ENCODE data around the gene JAKMIP2.

JAKMIP2 gene

DNA sequence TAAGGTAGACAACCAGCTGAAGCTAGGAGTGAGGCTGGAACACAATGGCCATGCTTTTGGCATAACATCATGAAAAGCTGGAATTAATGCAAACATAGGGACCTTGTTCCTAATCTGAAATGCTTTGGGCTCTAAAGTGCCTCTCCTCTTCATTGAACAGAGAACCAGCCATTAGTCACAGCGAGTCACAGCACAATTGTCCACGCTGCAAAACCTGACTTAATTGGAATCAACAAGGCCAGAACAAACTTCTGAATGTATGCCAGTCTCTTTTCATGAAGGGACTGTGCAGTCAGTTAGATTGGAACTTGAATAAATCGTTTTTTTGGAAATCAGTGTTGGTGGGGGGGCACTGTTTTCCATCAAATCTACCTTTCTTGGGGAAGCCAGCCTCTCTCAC lies 96.5 kb downstream of the JAKMIP2 start:
- WGBS (ENCODE audit: insufficient coverage, insufficient read length): no CpG with 5 or more reads among the region's 3 CpGs
- Histone ChIP-seq H3K36me3 (ENCODE audit: control insufficient read depth, insufficient read depth, low read length) (no peaks in the 10 kb centered on the region), H3K9me3 (ENCODE audit: control insufficient read depth, insufficient read depth, low read length) (no peaks in the 10 kb centered on the region), H3K27ac (ENCODE audit: low read length) (no peak overlapping the region), H3K4me1 (ENCODE audit: control insufficient read depth, insufficient read depth, low read length) (no peaks in the 10 kb centered on the region), H3K27me3 (ENCODE audit: control insufficient read depth, insufficient read depth, low read length) (no peaks in the 10 kb centered on the region), H3K4me3 (ENCODE audit: low read length) (no peak overlapping the region)
- DNase-seq (ENCODE audit: low read depth, low spot score): no peak

DNA sequence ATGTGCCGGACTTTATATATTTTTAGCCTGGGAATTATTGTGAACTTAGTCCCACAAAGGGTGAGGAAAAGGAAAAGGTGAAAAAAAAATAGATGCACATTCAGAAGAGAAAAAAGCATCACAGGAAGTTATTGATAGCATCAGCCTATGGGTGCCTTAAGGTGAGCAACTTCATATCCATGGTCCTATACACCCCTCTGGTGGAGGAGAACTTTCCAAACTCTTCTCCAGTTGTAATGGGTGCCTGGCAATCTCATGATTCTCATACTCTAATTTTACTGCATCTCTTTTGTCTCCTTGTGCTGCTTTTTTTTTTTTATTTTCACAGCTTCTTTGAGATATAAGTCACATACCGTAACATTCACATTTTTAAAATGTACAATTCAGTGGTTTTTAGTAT lies 107.4 kb downstream of the JAKMIP2 start:
- Histone ChIP-seq H3K4me3 (ENCODE audit: low read length) (no peak overlapping the region), H3K36me3 (ENCODE audit: control insufficient read depth, insufficient read depth, low read length) (no peaks in the 10 kb centered on the region), H3K27me3 (ENCODE audit: control insufficient read depth, insufficient read depth, low read length) (no peaks in the 10 kb centered on the region), H3K4me1 (ENCODE audit: control insufficient read depth, insufficient read depth, low read length) (no peaks in the 10 kb centered on the region), H3K27ac (ENCODE audit: low read length) (no peak overlapping the region), H3K9me3 (ENCODE audit: control insufficient read depth, insufficient read depth, low read length) (no peaks in the 10 kb centered on the region)
- no peak for DNase-seq (ENCODE audit: low read depth, low spot score)
- WGBS (ENCODE audit: insufficient coverage, insufficient read length): no CpG with 5 or more reads among the region's 2 CpGs

DNA sequence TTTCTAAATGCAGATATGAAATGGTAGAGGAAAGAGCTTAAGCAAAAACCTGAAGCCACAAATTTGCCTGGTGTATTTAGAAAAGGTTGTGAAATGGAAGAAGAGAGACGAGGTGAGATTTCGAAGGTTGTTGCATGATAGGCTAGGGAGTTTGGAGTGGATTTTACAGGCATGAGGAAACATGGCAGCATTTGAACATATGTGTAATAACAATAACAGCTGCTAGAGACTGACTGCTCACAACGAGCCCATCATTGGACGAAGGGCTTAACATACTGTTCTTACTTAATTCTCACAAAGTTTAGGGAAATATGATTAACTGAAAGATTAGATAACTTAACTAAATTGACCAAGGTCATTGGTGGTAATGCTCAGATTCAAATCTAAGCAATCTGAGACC lies 108.1 kb downstream of the JAKMIP2 start:
- Histone ChIP-seq H3K27ac (ENCODE audit: low read length) (no peak overlapping the region), H3K36me3 (ENCODE audit: control insufficient read depth, insufficient read depth, low read length) (no peaks in the 10 kb centered on the region), H3K4me1 (ENCODE audit: control insufficient read depth, insufficient read depth, low read length) (no peaks in the 10 kb centered on the region), H3K9me3 (ENCODE audit: control insufficient read depth, insufficient read depth, low read length) (no peaks in the 10 kb centered on the region), H3K4me3 (ENCODE audit: low read length) (no peak overlapping the region), H3K27me3 (ENCODE audit: control insufficient read depth, insufficient read depth, low read length) (no peaks in the 10 kb centered on the region)
- DNase-seq (ENCODE audit: low read depth, low spot score): no peak
- 100% methylated on average over 2 of the region's 4 CpGs for WGBS (ENCODE audit: insufficient coverage, insufficient read length)

GRCh38 chr5:147673791-147674190 lies 108.7 kb downstream of the JAKMIP2 start:
- Histone ChIP-seq H3K4me3 (ENCODE audit: low read length) (no peak overlapping the region), H3K27me3 (ENCODE audit: control insufficient read depth, insufficient read depth, low read length) (no peaks in the 10 kb centered on the region), H3K9me3 (ENCODE audit: control insufficient read depth, insufficient read depth, low read length) (no peaks in the 10 kb centered on the region), H3K36me3 (ENCODE audit: control insufficient read depth, insufficient read depth, low read length) (no peaks in the 10 kb centered on the region), H3K27ac (ENCODE audit: low read length) (no peak overlapping the region), H3K4me1 (ENCODE audit: control insufficient read depth, insufficient read depth, low read length) (no peaks in the 10 kb centered on the region)
- WGBS (ENCODE audit: insufficient coverage, insufficient read length): no CpG with 5 or more reads among the region's 2 CpGs
- no peak for DNase-seq (ENCODE audit: low read depth, low spot score)

GRCh38 chr5:147673266-147673665 lies 109.3 kb downstream of the JAKMIP2 start:
- no peaks in the 10 kb centered on the region for H3K36me3 ChIP-seq (ENCODE audit: control insufficient read depth, insufficient read depth, low read length)
- no peak for DNase-seq (ENCODE audit: low read depth, low spot score)
- no peaks in the 10 kb centered on the region for H3K27me3 ChIP-seq (ENCODE audit: control insufficient read depth, insufficient read depth, low read length)
- WGBS (ENCODE audit: insufficient coverage, insufficient read length): no CpG with 5 or more reads among the region's 3 CpGs
- no peaks in the 10 kb centered on the region for H3K4me1 ChIP-seq (ENCODE audit: control insufficient read depth, insufficient read depth, low read length)
- no peak overlapping the region for H3K27ac ChIP-seq (ENCODE audit: low read length)
- no peaks in the 10 kb centered on the region for H3K9me3 ChIP-seq (ENCODE audit: control insufficient read depth, insufficient read depth, low read length)
- no peak overlapping the region for H3K4me3 ChIP-seq (ENCODE audit: low read length)

GRCh38 chr5:147671365-147671764 lies 111.2 kb downstream of the JAKMIP2 start:
- no peaks in the 10 kb centered on the region for H3K9me3 ChIP-seq (ENCODE audit: control insufficient read depth, insufficient read depth, low read length)
- DNase-seq (ENCODE audit: low read depth, low spot score): no peak
- WGBS (ENCODE audit: insufficient coverage, insufficient read length): no CpG with 5 or more reads among the region's 6 CpGs

GRCh38 chr5:147670815-147671214 lies 111.7 kb downstream of the JAKMIP2 start:
- Histone ChIP-seq H3K36me3 (ENCODE audit: control insufficient read depth, insufficient read depth, low read length) (no peaks in the 10 kb centered on the region), H3K27me3 (ENCODE audit: control insufficient read depth, insufficient read depth, low read length) (no peaks in the 10 kb centered on the region), H3K4me3 (ENCODE audit: low read length) (no peak overlapping the region), H3K27ac (ENCODE audit: low read length) (no peak overlapping the region), H3K9me3 (ENCODE audit: control insufficient read depth, insufficient read depth, low read length) (no peaks in the 10 kb centered on the region), H3K4me1 (ENCODE audit: control insufficient read depth, insufficient read depth, low read length) (no peaks in the 10 kb centered on the region)
- no peak for DNase-seq (ENCODE audit: low read depth, low spot score)
- no CpG with 5 or more reads among the region's 1 CpG for WGBS (ENCODE audit: insufficient coverage, insufficient read length)

More at GRCh38 chr5:147671365-147671764, 111.2 kb downstream of the JAKMIP2 start:
- Histone ChIP-seq H3K36me3 (ENCODE audit: control insufficient read depth, insufficient read depth, low read length) (no peaks in the 10 kb centered on the region), H3K4me3 (ENCODE audit: low read length) (no peak overlapping the region), H3K27ac (ENCODE audit: low read length) (no peak overlapping the region), H3K27me3 (ENCODE audit: control insufficient read depth, insufficient read depth, low read length) (no peaks in the 10 kb centered on the region), H3K4me1 (ENCODE audit: control insufficient read depth, insufficient read depth, low read length) (no peaks in the 10 kb centered on the region)

DNA sequence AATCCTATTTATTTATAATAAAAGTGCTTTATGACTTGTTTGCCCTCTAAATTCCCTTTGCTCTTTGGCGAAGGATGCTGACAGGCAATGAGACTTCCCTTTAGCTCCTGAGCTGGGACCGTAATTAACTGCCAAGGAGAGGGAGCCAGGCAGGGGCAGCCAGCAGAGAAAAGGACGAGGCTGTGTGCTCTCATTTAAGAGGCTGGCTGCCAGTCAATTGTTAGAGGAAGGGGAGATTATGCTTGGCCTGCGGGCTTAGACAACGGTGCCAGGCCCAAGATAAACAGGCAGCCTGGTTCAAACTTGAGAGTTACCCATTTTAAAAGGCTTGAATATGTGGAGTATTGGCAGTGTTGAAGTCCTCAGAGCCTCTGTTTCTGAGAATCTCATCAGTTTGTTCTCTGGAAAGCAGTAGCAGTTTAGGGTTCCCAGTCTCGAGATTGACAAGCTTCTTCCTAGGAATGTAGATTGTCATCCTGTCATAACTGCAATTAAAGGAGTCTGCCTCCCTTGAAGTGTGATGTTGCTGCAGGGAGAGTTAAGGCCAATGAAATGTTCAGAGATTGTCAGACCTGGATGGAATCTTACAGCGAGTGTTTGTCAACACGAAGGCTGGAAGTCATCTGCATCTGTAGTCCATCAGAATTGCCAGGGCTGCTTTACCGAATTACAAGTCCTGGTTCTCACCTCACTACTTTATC lies 113.2 kb downstream of the JAKMIP2 start:
- Histone ChIP-seq H3K4me1 (ENCODE audit: control insufficient read depth, insufficient read depth, low read length) (no peaks in the 10 kb centered on the region), H3K9me3 (ENCODE audit: control insufficient read depth, insufficient read depth, low read length) (no peaks in the 10 kb centered on the region), H3K27me3 (ENCODE audit: control insufficient read depth, insufficient read depth, low read length) (no peaks in the 10 kb centered on the region), H3K27ac (ENCODE audit: low read length) (no peak overlapping the region), H3K36me3 (ENCODE audit: control insufficient read depth, insufficient read depth, low read length) (no peaks in the 10 kb centered on the region), H3K4me3 (ENCODE audit: low read length) (no peak overlapping the region)
- DNase-seq (ENCODE audit: low read depth, low spot score): no peak
- no CpG with 5 or more reads among the region's 9 CpGs for whole genome bisulfite sequencing (ENCODE audit: insufficient coverage, insufficient read length)

- Histone ChIP-seq H3K36me3 (ENCODE audit: control insufficient read depth, insufficient read depth, low read length) (no peaks in the 10 kb centered on the region), H3K4me3 (ENCODE audit: low read length) (no peak overlapping the region), H3K9me3 (ENCODE audit: control insufficient read depth, insufficient read depth, low read length) (no peaks in the 10 kb centered on the region), H3K27ac (ENCODE audit: low read length) (no peak overlapping the region), H3K4me1 (ENCODE audit: control insufficient read depth, insufficient read depth, low read length) (no peaks in the 10 kb centered on the region), H3K27me3 (ENCODE audit: control insufficient read depth, insufficient read depth, low read length) (no peaks in the 10 kb centered on the region)
- no peak for DNase-seq (ENCODE audit: low read depth, low spot score)
- WGBS (ENCODE audit: insufficient coverage, insufficient read length): no CpG with 5 or more reads among the region's 2 CpGs
These were observed 114.1 kb downstream of the JAKMIP2 start for GRCh38 chr5:147668385-147668784.

- Histone ChIP-seq H3K36me3 (ENCODE audit: control insufficient read depth, insufficient read depth, low read length) (no peaks in the 10 kb centered on the region), H3K9me3 (ENCODE audit: control insufficient read depth, insufficient read depth, low read length) (no peaks in the 10 kb centered on the region), H3K4me3 (ENCODE audit: low read length) (no peak overlapping the region), H3K4me1 (ENCODE audit: control insufficient read depth, insufficient read depth, low read length) (no peaks in the 10 kb centered on the region), H3K27me3 (ENCODE audit: control insufficient read depth, insufficient read depth, low read length) (no peaks in the 10 kb centered on the region), H3K27ac (ENCODE audit: low read length) (no peak overlapping the region)
- no peak for DNase-seq (ENCODE audit: low read depth, low spot score)
- WGBS (ENCODE audit: insufficient coverage, insufficient read length): no CpG with 5 or more reads among the region's 1 CpG
These were observed 115.2 kb downstream of the JAKMIP2 start for GRCh38 chr5:147667363-147667762.

GRCh38 chr5:147666419-147666818 lies 116.1 kb downstream of the JAKMIP2 start:
- Histone ChIP-seq H3K4me1 (ENCODE audit: control insufficient read depth, insufficient read depth, low read length) (no peaks in the 10 kb centered on the region), H3K36me3 (ENCODE audit: control insufficient read depth, insufficient read depth, low read length) (no peaks in the 10 kb centered on the region), H3K4me3 (ENCODE audit: low read length) (no peak overlapping the region), H3K27me3 (ENCODE audit: control insufficient read depth, insufficient read depth, low read length) (no peaks in the 10 kb centered on the region), H3K27ac (ENCODE audit: low read length) (no peak overlapping the region), H3K9me3 (ENCODE audit: control insufficient read depth, insufficient read depth, low read length) (no peaks in the 10 kb centered on the region)
- no CpG with 5 or more reads among the region's 6 CpGs for WGBS (ENCODE audit: insufficient coverage, insufficient read length)
- no peak for DNase-seq (ENCODE audit: low read depth, low spot score)
